Measurements from ENCODE around the gene ETV6.

DNA sequence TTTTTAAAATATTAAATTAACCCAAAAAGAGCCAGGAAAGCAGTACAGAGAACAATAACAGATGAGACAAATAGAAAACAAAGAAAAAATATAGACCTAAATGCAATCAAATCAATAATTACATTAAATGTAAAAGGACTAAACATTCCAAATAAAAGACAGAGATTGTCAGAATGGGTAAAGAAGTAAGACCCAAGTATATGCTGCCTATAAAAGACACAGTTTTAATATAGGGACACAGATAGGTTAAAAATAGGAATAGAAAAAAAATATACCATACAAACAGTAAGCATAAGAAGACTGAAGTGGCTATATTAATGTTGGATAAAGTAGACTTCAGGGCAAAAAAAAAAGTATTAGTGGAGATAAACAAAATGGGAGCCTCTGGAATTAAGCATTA is 258.2 kb downstream of the ETV6 start:
- TF ChIP-seq, protein P1, sequence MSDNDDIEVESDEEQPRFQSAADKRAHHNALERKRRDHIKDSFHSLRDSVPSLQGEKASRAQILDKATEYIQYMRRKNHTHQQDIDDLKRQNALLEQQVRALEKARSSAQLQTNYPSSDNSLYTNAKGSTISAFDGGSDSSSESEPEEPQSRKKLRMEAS (IDR thresholded peaks at IDR 0.05) = no peak
- TF ChIP-seq, protein P2, sequence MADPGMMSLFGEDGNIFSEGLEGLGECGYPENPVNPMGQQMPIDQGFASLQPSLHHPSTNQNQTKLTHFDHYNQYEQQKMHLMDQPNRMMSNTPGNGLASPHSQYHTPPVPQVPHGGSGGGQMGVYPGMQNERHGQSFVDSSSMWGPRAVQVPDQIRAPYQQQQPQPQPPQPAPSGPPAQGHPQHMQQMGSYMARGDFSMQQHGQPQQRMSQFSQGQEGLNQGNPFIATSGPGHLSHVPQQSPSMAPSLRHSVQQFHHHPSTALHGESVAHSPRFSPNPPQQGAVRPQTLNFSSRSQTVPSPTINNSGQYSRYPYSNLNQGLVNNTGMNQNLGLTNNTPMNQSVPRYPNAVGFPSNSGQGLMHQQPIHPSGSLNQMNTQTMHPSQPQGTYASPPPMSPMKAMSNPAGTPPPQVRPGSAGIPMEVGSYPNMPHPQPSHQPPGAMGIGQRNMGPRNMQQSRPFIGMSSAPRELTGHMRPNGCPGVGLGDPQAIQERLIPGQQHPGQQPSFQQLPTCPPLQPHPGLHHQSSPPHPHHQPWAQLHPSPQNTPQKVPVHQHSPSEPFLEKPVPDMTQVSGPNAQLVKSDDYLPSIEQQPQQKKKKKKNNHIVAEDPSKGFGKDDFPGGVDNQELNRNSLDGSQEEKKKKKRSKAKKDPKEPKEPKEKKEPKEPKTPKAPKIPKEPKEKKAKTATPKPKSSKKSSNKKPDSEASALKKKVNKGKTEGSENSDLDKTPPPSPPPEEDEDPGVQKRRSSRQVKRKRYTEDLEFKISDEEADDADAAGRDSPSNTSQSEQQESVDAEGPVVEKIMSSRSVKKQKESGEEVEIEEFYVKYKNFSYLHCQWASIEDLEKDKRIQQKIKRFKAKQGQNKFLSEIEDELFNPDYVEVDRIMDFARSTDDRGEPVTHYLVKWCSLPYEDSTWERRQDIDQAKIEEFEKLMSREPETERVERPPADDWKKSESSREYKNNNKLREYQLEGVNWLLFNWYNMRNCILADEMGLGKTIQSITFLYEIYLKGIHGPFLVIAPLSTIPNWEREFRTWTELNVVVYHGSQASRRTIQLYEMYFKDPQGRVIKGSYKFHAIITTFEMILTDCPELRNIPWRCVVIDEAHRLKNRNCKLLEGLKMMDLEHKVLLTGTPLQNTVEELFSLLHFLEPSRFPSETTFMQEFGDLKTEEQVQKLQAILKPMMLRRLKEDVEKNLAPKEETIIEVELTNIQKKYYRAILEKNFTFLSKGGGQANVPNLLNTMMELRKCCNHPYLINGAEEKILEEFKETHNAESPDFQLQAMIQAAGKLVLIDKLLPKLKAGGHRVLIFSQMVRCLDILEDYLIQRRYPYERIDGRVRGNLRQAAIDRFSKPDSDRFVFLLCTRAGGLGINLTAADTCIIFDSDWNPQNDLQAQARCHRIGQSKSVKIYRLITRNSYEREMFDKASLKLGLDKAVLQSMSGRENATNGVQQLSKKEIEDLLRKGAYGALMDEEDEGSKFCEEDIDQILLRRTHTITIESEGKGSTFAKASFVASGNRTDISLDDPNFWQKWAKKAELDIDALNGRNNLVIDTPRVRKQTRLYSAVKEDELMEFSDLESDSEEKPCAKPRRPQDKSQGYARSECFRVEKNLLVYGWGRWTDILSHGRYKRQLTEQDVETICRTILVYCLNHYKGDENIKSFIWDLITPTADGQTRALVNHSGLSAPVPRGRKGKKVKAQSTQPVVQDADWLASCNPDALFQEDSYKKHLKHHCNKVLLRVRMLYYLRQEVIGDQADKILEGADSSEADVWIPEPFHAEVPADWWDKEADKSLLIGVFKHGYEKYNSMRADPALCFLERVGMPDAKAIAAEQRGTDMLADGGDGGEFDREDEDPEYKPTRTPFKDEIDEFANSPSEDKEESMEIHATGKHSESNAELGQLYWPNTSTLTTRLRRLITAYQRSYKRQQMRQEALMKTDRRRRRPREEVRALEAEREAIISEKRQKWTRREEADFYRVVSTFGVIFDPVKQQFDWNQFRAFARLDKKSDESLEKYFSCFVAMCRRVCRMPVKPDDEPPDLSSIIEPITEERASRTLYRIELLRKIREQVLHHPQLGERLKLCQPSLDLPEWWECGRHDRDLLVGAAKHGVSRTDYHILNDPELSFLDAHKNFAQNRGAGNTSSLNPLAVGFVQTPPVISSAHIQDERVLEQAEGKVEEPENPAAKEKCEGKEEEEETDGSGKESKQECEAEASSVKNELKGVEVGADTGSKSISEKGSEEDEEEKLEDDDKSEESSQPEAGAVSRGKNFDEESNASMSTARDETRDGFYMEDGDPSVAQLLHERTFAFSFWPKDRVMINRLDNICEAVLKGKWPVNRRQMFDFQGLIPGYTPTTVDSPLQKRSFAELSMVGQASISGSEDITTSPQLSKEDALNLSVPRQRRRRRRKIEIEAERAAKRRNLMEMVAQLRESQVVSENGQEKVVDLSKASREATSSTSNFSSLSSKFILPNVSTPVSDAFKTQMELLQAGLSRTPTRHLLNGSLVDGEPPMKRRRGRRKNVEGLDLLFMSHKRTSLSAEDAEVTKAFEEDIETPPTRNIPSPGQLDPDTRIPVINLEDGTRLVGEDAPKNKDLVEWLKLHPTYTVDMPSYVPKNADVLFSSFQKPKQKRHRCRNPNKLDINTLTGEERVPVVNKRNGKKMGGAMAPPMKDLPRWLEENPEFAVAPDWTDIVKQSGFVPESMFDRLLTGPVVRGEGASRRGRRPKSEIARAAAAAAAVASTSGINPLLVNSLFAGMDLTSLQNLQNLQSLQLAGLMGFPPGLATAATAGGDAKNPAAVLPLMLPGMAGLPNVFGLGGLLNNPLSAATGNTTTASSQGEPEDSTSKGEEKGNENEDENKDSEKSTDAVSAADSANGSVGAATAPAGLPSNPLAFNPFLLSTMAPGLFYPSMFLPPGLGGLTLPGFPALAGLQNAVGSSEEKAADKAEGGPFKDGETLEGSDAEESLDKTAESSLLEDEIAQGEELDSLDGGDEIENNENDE (IDR thresholded peaks at IDR 0.05; ENCODE audit: insufficient replicate concordance, low read length) = no peak
- TF ChIP-seq KDM1A (IDR thresholded peaks at IDR 0.05; ENCODE audit: borderline replicate concordance, low read length) (no peak), POLR2AphosphoS5 (IDR thresholded peaks at IDR 0.05; ENCODE audit: low read depth, low read length) (no peak), ZNF274 (IDR thresholded peaks at IDR 0.05; ENCODE audit: borderline replicate concordance, extremely low read depth, low read length) (no peak), YY1 (IDR thresholded peaks at IDR 0.05; ENCODE audit: low read depth, low read length) (no peak), CBX8 (IDR thresholded peaks at IDR 0.05; ENCODE audit: borderline replicate concordance, low read depth, low read length) (no peak), EP300 (IDR thresholded peaks at IDR 0.05; ENCODE audit: borderline replicate concordance in 1 of 2, low read depth in 2 of 2, low read length in 2 of 2) (no peak), CEBPB (IDR thresholded peaks at IDR 0.05; ENCODE audit: low read depth, low read length) (no peak), RAD21 (IDR thresholded peaks at IDR 0.05 in 1 of 2, conservative IDR thresholded peaks at IDR 0.05 in 1 of 2; ENCODE audit: low read depth in 2 of 2, low read length in 2 of 2) (no peak), ATF3 (IDR thresholded peaks at IDR 0.05; ENCODE audit: insufficient read depth, low read depth, low read length) (no peak), GABPA (IDR thresholded peaks at IDR 0.05; ENCODE audit: borderline replicate concordance, insufficient read depth, low read length) (no peak)
- TF ChIP-seq, protein P3, sequence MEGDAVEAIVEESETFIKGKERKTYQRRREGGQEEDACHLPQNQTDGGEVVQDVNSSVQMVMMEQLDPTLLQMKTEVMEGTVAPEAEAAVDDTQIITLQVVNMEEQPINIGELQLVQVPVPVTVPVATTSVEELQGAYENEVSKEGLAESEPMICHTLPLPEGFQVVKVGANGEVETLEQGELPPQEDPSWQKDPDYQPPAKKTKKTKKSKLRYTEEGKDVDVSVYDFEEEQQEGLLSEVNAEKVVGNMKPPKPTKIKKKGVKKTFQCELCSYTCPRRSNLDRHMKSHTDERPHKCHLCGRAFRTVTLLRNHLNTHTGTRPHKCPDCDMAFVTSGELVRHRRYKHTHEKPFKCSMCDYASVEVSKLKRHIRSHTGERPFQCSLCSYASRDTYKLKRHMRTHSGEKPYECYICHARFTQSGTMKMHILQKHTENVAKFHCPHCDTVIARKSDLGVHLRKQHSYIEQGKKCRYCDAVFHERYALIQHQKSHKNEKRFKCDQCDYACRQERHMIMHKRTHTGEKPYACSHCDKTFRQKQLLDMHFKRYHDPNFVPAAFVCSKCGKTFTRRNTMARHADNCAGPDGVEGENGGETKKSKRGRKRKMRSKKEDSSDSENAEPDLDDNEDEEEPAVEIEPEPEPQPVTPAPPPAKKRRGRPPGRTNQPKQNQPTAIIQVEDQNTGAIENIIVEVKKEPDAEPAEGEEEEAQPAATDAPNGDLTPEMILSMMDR (IDR thresholded peaks at IDR 0.05; ENCODE audit: control extremely low read depth in 1 of 3, insufficient read depth in 1 of 3, low read depth in 1 of 3, low read length in 3 of 3) = no peak

Measured in H1 (cell line).